Stimulated activated CD4-positive, alpha-beta T cell treated with anti-CD3 and anti-CD28 coated beads, Interleukin-15, amount 100 ng/mL, for 24 hours (primary cell): ENCODE data around the gene STAU1.
A peak's percentile ranks its signal among the peaks of the same experiment; 100 is the strongest.
"Not testable (repeated sequence)": the region's sequence is repeated elsewhere in the genome, so short reads cannot be mapped to it uniquely, and the experiment has no call there.

Experiments
- DNase-seq: peaks from one replicate; pipeline ENCODE4 v3.0.0-alpha.2; 2020

STAU1 gene

DNA sequence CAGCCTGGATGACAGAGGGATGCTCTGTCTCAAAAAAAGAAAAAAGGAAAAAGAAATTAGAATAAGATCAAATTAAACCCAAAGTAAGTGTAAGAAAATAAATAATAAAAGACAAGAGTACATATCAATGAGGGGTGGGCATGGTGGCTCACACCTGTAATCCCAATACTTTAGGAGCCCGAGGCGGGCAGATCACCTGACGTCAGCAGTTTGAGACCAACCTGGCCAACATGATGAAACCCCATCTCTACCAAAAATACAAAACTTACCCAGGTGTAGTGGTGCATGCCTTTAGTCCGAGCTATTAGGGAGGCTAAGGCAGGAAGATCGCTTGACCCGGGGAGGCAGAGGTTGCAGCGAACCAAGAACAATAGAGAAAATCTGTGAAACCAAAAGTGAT, 14.9 kb upstream of the STAU1 start:
- DNase-seq: no peak

DNA sequence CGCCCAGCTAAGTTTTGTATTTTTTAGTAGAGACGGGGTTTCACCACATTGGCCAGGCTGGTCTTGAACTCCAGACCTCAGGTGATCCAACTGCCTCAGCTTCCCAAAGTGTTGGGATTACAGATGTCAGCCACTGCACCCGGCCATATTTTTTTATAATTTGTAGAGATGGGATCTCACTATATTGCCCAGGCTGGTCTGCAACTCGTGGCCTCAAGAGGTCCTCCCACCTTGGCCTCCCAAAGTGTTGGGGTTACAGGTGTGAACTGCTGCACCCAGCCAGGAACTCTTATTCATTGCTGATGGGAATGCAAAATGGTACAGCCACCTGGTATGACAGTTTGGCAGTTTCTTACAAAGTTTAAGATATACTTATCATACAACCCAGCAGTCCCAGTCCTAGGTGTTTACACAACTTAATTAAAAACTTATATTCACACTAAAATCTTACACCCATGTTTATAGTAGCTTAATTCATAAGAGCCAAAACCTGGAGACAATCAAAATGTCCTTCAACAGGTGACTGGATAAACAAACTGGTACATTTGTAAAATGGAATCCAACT, 11.7 kb upstream of the STAU1 start:
- no peak for DNase-seq

DNA sequence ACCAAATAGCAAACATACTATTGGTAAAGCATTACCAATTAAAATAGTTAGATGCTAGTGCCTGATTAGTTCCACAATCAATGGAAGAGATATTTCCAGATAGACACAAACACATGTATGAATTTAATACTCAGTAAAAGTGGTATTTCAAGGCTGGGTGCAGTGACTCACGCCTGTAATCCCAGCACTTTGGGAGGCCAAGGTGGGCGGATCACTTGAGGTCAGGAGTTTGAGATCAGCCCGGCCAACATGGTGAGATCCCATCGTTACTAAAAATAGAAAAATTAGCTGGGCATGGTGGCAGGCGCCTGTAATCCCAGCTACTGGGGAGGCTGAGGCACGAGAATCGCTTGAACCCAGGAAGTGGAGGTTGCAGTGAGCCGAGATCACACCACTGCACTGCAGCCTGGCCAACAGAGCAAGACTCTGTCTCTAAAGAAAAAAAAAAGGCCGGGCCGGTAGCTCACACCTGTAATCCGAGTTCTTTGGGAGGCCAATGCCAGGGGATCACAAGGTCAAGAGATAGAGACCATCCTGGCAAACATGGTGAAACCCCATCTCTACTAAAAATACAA, 4.9 kb upstream of the STAU1 start:
- DNase-seq: not testable (repeated sequence)

DNA sequence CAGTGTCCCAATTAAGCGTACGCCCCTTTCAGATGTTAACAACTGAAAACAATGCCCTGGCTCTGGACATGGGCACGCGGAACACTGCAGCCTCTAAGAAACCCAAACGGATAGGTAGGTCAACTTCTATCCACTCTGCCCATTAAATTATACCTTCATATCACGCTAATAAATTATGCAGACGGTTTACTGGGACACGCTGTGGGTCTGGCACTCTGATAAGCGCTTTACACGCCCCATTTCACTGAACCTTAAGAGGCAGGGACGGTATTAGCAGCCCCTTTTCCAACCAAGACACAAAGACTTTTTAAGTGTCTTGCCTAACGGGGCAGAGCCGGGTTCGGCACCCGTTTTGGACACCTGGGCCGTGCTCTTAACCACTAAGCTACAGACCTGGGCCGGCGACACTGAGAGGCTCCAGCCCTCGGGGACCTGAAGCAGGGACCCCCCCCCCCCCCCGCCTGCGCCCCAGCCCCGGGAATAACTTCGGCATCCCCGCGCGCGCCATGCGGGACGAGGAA, 744 bp downstream of the STAU1 start:
- DNase-seq: peak; percentile 25

DNA sequence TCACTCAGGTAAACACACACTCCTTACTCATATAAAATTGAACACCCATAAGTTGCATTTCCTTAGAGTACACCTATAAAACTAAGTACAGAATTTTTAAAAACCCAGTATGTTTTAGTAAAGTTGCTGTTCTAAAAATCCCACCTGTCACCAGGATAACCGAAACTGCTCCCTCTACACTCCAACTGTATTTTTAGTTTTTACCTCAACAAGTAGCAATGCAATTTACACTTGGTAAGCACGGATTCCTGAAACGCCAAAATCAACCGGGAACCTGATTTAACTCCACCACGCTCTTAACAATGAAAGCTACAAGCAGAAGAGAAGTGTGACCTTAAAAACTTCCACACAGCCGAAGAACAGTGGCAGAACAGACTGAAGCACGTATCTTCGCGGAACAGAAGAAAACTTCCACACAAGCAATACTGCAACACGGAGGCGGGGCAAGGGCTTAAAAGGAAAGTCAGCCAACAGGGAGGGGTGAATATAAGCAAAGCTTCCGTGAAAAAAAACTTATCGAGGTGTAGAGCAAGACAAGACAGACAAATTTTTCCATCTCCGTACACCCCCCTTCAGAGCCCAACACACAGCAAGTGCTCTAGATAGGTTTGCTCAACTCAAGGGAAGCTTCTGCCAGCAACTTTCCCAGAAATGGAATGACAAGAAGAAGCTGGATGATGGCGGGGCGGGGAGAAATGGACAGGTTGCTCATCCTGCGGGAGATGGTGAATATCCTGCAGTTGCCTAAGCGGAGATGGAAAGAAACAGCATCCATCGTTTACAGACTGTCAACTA, 1.4 kb downstream of the STAU1 start:
- DNase-seq: peak; percentile 82

DNA sequence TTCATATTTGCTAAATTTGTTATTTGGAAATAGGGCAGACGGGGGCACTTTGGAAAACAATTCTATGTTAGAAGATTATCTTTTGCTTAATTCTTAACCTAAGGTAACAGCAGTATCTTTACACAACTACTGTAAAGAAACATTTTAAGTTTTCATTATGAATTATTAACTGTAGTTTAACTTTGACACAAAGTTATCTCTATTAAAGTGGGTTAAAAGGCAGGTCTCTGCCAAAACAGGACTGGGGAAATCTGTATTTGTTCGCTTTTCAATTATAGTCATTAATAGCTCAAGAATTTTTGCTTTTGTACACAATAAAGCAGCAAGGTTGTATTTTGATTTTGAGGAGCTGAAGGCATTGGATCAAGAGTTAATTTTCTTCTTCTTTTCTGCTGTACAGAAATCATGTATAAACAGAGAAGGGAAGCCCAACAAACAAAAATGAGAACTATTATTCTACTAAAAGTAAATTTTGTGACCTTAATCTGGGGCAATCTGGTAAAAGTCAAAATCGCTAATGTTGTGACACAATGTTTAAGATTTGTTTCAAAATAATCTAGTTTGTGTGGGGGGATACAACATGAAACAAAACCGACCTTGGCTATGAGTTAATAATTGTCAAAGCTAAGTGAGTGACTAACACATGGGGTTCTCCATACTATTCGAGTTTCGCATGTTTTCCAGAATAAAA, 2.9 kb downstream of the STAU1 start:
- DNase-seq: no peak

DNA sequence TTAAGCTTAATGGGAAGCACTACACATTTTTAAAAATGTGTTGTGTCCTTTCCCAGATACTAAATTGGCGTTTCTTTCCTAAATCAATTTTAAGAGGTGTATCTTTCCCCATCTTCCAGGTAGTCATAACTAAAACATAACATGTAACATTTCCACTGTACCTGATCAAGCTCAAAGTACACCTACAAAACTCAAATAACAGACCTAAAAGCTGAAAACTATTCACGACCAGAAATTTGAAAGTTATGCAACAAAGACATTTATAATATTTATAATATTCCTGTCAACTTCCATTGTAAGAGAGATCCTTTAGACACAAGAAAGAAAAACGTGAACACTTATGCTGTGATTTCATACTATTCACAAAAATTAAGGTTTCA, 3.5 kb downstream of the STAU1 start:
- no peak for DNase-seq

DNA sequence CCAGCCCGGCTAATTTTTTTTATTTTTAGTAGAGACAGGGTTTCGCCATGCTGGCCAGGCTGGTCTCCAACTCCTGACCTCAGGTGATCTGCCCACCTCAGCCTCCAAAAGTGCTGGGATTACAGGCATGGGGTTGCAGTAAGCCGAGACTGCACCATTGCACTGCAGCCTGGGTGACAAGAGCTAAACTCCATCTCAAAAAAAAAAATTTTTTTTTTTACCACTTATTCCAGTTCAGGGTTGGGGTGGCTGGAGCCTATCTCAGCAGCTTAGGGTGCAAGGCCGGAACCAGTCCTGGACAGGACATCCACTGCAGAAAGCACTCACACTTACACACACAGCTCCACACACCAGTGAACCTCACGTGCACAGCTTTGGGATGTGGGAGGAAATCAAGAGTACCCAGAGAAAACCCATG, 4.0 kb downstream of the STAU1 start:
- not testable (repeated sequence) for DNase-seq

DNA sequence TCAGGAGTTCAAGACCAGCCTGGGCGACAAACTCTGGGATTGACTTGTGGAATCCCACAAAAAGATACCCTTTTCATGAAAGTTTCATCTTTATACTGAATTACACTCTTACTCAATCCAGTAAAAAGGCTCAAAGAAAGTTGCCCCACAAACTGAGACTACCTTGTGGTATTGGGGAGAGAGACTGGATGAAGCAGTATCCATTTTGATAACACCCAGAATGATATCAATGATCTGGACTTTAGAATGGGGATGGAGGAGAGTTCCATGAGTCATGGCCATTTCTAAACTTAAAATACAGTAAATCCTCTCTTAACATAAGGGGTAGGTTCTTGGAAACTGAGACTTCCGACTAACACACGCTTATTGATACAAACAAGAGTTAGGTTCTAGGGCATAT, 4.7 kb downstream of the STAU1 start:
- DNase-seq: no peak

DNA sequence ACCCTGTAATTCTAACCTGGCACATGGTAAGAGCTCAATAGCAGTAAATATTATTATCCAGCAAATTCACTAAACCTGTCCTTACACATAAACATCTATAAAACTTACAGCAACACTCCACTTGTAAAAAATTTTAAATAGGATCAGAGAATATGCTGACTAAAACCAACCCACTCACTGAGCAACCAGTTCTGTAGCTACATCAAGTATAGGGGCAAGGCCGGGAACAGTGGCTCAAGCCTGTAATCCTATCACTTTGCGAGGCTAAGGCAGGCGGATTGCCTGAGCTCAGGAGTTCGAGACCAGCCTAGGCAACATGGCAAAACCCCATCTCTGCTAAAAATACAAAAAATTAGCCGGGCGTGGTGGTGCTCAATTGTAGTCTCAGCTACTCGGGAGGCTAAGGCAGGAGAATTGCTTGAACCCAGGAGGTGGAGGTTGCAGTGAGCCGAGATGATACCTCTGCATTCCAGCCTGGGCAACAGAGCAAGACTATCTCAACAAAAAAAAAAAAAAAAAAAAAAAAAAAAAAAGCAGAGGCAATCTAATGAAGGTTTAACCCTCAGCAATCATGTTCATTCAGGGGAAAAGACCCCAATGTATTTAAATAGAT, 6.8 kb downstream of the STAU1 start:
- DNase-seq: no peak

DNA sequence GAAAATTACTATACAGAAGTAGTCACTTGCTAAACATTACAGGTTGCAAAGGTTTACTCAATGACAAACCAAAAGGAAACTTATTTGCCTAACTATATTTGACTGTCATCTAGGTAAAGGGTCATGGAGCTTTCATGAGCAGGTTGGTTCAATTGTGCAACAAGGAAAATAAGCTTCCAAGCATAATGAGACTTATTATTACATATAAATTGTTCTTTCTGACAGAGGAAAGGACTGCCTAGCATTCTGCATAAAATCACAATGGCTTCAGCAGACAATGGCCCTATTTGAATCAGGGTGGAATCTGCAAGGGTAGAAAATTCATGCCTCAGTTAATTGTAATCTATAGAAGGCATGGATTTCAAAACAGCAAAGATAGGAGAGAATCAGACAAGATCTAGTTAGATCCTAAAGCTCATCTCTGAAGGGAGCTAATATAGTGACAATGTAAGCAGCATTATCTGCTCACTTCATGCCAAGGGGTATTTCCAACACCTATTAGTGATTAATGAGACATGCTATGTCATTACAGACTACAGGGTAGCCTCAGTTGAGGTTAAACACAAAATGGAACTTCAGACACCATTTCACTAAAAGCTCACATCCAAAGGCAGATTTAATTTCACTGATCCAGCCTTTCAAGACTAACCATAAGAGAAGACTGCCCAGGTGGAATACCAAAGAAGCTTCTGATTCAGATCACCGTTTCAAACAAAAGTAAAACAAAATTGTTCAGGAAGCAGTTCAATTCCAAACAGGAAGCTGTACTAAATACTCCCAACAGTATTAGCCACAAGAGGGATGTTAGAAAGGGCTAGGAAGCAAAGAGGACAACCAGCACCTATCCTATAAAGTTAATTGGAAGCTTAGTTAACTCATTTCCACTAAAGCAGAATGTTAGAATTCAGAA, 8.5 kb downstream of the STAU1 start:
- no peak for DNase-seq

DNA sequence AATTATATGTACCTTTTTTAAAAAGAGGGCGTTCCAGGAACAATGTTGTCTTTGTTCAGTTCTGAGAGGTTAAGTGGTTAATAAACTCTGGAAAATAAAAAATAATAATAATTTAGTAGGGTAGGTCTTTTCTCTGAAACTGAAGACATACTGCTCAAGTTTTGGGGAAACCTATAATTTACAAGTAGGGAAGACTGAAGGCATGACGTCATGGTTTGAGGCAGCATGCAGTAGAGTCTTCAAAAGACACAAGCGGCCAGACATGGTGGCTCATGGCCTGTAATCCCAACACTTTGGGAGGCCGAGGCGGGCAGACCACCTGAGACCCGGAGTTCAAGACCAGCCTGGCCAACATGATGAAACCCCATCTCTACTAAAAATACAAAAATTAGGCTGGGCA, 14.0 kb downstream of the STAU1 start:
- no peak for DNase-seq

DNA sequence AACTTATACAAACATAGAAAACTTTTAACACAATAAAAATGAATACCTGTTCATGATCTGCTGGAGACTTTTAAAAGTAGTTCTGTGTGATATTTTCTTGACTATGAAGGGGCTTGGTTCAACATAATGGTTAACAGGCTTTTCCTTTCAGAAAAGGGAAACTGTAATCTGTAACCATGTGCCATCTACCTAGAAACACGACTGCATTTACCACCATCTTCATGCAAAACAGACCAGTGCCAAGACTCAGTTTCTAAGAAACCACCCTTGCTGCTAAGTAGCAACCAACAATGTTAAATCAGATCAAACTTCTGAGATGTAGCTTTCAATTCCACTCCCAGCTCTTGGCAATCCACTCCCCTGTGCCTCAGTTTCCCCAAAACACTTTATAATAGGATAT, 15.7 kb downstream of the STAU1 start:
- DNase-seq: no peak

DNA sequence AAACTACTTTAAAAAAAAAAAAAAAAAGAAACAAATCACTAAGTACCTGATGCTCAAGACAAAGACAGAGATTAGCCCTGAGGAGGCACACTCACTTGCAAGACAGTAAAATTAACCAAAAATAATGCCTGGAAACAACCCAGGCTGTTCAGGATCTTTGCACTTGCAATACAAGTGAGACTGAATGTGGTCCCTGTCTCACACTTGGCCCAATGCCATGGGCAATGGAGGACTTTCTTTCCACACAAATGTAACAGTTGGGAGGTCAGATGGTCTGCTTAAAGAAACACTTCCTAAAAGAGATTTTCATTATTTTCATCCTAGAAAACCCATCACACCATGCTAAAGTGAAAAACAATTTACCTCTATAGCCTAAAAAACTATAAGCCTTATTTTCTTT, 16.2 kb downstream of the STAU1 start:
- no peak for DNase-seq

DNA sequence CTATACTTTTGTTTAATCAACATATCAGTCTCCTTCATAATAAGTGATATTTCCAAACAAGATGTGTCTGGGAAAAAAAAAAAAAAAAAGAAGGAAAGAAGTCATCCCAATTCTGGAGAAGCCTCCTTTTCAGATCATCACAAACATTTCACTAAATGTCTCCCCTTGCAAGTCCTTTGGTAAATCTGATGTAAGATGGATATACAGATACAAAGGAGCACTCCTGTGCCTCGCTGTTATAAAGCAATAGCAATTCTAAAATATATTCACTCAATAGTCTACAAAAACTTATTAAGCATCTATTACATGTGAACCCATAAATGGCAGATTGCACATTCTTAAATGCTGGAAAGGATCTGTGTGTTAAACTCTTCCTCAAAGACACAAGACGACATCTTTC, 17.4 kb downstream of the STAU1 start:
- DNase-seq: no peak

DNA sequence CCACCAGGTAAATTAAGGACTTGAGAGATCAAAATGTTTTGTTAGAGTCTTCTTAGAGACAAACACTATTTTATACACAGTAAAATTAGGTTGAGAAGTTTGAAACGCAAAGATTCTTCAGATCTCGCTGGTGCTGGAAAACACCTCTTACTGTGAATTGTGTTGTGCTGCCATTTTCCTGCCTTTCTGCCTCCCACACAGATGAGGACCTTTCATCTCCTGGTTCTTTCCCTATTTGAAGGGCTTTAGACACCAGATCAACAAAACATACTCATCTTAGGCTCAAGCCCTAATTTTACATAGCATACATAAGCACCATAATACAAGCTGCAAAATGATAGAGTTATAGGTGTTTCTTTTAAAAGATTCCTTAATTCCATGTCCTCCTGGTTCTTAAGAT, 18.6 kb downstream of the STAU1 start:
- DNase-seq: no peak

DNA sequence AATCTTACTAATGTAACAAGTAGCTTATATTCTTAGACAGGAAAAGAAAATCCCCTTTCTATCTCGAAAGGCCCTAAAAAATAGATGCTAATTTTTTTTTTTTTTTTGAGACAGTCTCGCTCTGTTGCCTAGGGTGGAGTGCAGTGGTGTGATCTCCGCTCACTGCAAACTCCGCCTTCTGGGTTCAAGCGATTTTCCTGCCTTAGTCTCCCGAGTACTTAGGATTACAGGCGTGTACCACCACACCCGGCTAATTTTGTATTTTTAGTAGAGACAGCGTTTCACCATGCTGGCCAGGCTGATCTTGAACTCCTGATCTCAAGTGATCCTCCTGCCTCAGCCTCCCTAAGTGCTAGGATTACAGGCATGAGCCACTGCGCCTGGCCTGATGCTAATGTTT, 19.3 kb downstream of the STAU1 start:
- DNase-seq: not testable (repeated sequence)

DNA sequence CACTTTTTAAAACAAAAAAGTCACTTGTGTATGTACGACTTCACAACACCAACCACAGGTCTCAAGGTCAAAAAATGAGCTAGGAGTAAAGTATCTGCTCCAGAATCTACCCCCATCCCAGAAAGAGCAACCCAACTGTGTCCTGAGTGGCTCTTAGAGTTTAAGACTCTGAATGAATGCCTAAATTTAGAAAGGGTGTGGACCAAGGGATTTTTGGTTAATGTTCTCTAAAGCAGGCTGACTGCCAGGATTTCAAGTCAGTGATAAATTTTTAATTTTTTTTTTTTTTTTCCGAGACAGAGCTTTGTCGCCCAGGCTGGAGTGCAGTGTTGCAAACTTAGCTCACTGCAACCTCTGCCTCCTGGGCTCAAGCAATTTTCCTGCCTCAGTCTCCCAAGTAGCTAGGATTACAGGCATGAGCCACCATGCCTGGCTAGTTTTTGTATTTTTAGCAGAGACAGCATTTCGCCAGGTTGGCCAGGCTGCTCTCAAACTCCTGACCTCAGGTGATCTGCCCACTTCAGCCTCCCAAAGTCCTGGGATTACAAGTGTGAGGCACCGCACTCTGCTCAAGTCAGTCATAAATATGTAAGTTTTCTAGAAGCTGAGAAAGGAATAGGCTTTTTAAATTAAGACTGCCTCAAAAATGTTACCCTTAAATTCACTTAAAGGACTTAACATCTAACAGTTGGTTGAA, 20.2 kb downstream of the STAU1 start:
- no peak for DNase-seq

DNA sequence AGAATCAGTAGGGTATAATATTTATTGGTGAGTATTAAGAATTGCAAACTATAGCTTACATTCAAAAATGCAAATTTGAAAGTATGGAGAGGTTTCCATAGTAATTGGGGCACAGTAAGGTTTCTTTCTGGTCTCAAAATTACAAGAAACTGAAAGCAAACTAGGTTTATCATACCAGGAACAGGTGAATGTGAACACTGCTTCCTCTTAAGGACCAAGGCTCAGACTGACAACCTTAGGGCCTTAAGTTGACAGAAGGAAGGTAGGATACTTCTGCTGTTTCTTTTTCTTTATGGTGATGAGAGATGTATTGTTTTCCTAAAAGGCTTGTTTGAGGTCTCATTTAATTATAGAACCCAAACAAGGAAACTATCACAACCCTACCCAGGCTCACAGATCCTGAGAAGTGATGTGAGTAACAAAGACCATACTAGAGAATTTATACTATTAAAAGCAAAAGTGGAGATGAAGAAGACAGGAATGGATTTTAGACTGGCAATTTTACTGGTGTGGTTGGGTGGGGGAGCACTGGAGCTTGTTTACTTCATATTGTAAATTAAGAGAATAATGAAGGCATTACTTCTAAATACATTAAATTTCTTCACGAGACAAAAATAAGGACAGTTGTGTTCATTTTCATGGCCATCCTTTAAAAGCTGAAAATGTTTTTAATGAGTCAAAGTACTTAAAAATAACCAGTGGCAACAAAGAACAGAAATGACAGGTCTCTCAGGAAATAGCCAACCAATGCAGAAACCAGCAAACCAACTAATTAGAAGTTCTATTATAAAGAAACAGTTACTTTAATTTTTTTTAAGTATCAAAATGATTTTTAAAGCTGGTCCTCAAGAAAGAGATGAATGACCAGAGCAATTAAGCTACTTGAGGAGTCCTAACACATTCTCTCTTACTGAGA, 21.3 kb downstream of the STAU1 start:
- DNase-seq: no peak

DNA sequence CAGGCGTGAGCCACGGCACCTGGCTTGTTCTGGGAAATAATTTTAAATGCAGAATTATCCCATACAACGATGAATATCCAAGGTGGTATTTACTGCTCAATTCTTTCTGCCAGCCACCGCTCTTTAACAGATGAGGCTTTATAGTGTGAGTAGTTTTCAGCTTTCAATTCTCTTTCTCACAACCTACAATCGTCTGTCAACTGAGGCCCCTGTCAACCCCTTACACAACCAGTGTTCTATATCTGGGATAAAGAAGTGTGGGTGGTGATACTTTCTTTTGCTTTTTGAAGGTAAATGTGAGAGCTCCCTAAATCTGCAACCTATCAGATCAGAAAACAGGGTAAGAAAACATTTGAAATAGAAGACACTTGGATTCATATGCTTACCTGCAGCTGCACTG, 22.5 kb downstream of the STAU1 start:
- peak; percentile 34 for DNase-seq
